Stimulated activated naive CD4-positive, alpha-beta T cell treated with Interleukin-2 at 50 U/mL for 16 hours (primary cell): ENCODE measurements around the gene MLPH.

ENCODE experiments used
- DNase-seq: peaks from one replicate; lab custom pipeline; 2025; lab: John Stamatoyannopoulos, UW

Gene MLPH

GRCh38 chr2:237497838-237498186, 10.8 kb downstream of the MLPH start:
- no peak for DNase-seq

- no peak for DNase-seq
These were observed 11.3 kb downstream of the MLPH start for GRCh38 chr2:237498341-237498740.

DNA sequence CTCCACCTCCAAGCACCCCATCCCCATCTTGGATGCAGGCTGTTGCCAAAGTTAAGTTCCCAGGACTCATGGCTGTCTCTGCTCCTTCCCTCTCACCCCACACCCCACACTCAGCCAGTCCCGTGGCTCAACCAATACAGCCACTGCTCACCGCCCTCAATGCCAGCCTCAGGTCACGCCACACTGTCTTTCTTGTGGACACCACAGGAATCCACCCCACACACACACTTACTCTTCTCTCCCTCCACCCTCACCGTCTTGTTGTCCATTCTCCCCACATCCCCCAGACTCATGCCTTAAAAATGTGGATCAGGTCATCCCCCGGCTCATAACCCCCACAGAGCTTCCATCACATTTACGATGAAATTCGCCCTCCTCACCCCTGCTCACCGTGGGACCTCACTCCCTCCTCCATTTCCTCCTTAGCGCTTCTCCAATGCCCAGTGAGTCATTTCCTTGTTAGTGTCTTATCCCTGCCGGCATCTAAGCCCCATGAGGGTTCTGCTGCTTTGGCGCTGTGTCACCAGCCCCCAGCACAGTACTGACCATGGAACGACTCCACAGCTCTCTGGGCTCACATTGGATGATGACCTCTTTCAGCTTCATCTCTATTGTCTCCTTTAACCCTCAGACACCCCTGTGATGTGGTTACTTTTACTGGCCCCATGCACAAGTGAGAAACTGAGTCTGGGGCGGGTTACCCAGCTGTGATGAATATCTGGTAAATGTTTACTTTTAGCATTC, 13.8 kb downstream of the MLPH start:
- DNase-seq: no peak

DNA sequence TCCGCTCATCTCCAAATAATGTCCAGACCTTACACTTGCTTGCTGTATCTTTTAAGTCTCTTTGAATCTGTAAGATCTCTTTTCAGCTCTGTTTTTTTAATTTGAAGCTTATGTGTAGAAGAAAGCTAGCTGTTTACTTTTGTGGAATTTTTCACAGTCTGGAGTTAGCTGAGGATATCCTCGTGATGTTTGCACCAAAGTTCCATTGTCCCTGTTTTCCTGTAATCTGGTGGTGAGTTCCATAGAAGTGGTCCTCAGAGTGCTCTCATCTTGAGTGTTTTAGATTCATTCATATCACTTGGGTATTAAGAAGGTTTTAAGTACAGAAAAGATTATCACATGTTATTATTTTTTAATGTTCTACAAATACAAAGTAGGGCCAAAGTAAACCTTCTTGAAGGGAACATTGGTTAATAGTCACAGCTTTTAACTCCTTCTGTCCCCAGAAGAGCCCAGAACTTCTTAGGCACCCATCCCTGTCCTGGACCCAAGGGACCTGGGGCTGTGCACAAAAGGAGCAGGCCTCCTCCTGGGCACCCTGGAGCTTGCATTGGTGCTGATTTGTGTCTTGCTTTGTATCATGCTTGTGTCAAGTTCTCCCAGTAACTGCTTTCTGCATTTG, 15.0 kb downstream of the MLPH start:
- DNase-seq: no peak

DNA sequence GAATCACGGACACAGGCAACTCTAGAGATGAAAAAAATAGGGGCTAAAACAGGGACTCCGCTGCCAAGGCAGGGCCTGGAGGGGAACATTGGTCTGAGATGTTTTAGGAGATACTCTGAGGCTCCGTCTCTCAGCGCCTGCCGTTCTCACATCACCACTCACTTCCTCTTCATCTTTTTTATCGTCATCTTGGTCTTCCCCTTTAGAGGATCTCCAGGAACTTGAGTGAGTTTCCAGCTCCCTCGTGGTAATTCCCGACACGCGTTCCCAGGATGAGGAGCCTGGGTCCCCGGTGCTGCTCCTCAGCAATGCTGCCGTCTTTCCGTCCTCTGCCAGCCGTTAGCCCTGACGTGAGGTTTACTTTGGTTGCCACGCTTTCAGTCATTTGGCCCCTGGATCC, 16.1 kb downstream of the MLPH start:
- DNase-seq: no peak

DNA sequence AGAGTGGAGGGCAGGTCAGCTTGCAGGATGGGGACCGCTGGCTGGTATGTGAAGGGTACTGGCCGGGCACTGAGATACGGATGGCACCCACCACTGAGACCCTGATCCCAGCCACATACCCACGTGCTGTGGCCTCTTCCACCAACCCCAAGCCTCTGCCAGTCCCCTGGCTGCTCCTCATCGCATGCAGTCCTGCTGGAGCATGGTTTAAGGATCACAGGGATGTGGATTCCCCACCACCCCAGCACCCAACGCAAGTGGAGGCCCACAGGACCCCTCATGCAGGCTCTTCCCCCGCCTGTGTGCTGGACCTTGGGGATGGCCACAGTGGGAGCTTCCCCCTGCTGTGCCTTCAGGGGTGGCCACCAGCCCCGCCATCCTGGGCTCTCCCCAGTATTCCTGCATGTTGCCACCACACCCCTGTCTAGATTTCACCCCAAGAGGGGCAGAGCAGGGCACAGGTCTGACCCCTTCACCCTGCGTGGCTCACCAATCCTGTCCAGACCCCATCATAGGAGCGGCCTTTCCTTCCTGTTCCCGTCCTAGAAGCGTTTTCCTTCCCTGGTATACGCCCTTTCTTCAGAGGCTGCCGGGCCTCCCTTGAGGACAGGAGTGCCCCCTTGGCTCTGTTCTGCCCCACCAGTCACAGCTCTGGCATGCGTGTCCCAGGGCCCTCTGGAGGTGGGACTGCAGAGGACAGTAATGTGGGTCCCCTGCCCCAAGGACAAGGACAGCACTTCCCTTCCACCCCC, 18.3 kb downstream of the MLPH start:
- DNase-seq: no peak

DNA sequence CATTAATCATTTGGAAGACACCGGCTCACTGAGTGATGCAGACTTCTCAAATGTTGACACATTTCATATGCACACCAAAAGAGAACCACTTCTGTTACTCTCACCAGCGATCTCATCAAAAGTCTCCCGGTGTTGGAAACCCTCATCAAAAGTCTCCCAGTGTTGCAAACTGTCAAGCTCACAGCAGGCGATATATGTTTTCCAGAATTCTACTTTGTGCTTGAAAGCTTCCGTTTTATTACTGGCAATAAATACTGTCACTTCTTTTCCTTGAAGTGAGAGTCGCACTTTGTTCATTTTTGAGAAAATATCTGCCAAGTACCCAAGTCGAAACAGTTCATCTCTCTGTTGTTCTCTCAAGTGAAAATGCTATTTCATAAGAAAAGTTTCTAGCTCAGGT, 20.5 kb downstream of the MLPH start:
- DNase-seq: no peak

DNA sequence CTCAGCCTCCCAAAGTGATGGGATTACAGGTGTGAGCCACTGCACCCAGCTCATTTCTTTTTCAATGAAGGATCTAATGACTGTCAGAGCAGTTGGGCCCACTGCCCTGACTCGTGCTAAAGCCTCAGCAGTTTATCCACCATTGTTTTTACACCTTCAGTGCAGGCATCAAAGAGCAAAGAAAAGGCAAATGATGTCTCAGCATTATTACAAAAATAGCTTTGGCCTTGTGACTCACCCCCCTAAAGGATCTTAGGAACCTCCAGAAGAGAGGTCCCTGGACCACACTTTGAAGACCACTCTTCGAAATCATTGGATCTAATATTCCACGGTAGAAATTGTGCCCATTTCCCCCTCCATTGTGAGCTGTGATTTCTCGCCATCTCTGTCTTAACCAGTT, 21.3 kb downstream of the MLPH start:
- no peak for DNase-seq

GRCh38 chr2:237509151-237509550, 22.1 kb downstream of the MLPH start:
- no peak for DNase-seq

GRCh38 chr2:237509905-237510304, 22.9 kb downstream of the MLPH start:
- DNase-seq: no peak

DNA sequence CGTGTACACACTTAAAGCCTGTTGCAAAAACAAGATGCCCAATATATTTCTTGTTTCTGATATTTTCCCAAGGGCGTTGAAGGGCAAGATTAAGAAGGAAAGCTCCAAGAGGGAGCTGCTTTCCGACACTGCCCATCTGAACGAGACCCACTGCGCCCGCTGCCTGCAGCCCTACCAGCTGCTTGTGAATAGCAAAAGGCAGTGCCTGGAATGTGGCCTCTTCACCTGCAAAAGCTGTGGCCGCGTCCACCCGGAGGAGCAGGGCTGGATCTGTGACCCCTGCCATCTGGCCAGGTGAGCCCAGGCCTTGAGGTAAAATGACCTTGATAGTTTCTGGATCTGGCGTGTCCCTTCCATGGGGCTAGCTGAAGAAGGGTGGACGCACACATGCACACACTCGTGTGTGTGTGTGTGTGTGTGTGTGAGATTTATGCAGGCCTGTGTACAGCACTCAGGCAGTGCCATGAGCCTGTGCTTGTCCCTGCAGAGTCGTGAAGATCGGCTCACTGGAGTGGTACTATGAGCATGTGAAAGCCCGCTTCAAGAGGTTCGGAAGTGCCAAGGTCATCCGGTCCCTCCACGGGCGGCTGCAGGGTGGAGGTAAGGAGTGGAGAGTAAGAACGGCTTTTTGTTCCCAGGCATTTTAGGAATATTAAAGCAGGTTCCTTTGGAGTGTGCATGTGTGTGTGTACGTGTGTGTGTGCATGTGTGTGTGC, 23.6 kb downstream of the MLPH start:
- no peak for DNase-seq

GRCh38 chr2:237511433-237511832, 24.4 kb downstream of the MLPH start:
- no peak for DNase-seq

GRCh38 chr2:237511885-237512405, 24.9 kb downstream of the MLPH start:
- no peak for DNase-seq

DNA sequence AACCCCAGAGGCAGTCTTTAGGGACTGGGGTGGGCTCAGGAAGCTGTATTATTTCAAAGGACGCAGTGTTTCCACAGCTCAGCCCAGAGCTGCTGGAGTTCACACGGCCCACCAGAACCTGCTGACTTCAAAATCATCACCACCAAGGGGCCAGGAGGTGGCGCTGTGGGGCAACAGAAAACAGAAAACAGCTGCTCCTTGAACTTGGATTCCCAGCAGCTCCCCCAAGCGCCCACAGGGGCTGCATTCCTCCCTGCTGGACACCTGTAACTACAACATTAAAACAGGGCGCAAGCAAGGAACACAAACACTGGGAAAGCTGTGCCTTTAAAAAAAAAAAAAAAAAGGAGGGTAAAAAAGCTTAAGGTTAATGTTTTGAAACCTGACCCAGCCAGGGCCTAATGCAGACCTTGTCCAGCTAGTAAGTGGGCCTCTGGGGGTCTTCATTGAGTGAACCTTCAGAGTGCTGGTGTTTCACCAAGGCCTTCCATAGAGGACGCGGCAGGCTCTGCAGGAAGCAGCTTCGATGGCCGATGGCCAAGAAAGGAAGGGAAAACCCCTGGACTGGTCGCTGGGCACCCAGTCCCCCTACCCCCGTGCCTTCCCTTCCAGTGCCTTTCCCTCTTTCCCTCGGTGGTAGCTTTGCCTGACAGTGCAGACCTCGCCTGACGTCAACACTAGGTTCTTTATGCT, 25.9 kb downstream of the MLPH start:
- DNase-seq: peak; percentile 61

- DNase-seq: no peak
These were observed 26.6 kb downstream of the MLPH start for GRCh38 chr2:237513693-237514092.

GRCh38 chr2:237514474-237515130, 27.6 kb downstream of the MLPH start:
- DNase-seq: no peak

DNA sequence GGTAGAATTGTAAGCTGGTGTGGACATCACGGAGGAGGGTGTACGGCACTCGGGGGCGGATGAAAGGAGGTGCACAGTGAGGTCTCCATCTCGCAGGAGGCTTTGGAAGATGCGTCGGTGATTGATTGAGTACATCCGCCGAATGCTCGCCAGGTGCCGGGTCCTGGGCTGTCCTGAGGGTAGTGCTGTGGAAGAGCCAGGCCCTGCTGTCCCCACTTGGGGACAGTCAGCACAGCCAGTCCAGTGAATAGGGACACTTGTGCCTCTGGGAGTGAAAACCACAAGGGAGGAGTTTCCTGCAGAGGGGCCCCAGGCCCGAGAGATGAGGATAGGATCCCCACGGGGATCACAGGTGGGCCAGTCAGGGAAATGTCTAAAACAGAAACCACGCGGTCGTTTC, 28.1 kb downstream of the MLPH start:
- no peak for DNase-seq

- DNase-seq: no peak
These were observed 28.7 kb downstream of the MLPH start for GRCh38 chr2:237515621-237516275.

DNA sequence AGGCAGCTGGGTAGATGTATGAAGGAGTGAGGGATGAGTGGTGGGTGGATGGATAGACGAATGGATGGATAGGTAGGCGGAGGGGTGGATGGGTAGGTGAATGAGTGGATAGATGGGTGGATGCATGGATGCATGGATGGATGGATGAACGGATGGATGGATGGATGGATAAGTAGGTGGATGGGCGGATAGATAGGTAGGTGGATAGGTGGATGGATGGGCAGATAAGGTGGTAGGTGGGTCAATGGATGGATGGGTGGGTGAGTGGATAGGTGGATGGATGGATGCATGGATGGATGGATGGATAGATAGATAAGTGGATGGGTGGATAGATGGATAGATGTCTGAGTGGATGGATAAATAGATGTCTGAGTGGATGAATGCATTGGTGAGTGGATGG, 30.1 kb downstream of the MLPH start:
- no peak for DNase-seq

GRCh38 chr2:237517990-237518389, 30.9 kb downstream of the MLPH start:
- no peak for DNase-seq
